ENCODE measurements around the gene RASGRF1.
"Not testable (repeated sequence)": the region's sequence is repeated elsewhere in the genome, so short reads cannot be mapped to it uniquely, and the experiment has no call there.

The RASGRF1 gene

DNA sequence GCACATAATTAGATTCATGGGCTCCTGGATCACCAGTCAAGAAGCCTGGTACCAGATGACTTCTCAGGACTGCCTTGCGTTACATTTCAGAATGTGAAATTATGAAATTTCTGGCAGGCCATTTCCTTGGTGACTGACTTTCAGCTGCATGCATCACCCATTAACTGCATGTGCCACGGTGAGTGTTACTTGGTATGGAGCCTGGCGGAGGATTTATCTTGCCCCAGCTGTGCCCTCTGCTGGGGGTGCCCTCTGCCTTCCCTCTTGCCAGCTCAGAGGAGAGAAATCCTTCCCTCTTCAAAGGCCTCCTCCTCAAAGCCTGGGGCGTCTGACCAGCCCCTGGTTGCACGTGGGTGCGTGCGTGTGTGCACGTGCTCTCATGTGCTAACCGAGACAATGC lies 88.0 kb downstream of the RASGRF1 start:
- ChIA-PET CTCF (no interaction called here), POLR2A (no interaction called here)
- no peak for DNase-seq (ENCODE audit: extremely low spot score)
- TF ChIP-seq, protein P1, sequence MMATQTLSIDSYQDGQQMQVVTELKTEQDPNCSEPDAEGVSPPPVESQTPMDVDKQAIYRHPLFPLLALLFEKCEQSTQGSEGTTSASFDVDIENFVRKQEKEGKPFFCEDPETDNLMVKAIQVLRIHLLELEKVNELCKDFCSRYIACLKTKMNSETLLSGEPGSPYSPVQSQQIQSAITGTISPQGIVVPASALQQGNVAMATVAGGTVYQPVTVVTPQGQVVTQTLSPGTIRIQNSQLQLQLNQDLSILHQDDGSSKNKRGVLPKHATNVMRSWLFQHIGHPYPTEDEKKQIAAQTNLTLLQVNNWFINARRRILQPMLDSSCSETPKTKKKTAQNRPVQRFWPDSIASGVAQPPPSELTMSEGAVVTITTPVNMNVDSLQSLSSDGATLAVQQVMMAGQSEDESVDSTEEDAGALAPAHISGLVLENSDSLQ (IDR thresholded peaks at IDR 0.05), result no peak
- no peak for TF ChIP-seq BHLHE40 (IDR thresholded peaks at IDR 0.05; ENCODE audit: borderline replicate concordance)
- TF ChIP-seq FOXA1 (IDR thresholded peaks at IDR 0.05), result no peak
- TF ChIP-seq L3MBTL2 (conservative IDR thresholded peaks at IDR 0.05), result no peak
- TF ChIP-seq NFRKB (IDR thresholded peaks at IDR 0.05), result no peak
- no peak for TF ChIP-seq FOXM1 (IDR thresholded peaks at IDR 0.05; ENCODE audit: borderline replicate concordance)
- no peak for TF ChIP-seq ZNF384 (IDR thresholded peaks at IDR 0.05)
- no peak for TF ChIP-seq FOXK2 (IDR thresholded peaks at IDR 0.05)
- TF ChIP-seq CTBP1 (IDR thresholded peaks at IDR 0.05; ENCODE audit: borderline replicate concordance), result no peak
- no peak for TF ChIP-seq SP1 (IDR thresholded peaks at IDR 0.05)
- TF ChIP-seq SUZ12 (IDR thresholded peaks at IDR 0.05), result no peak
- TF ChIP-seq HDGF (IDR thresholded peaks at IDR 0.05; ENCODE audit: borderline replicate concordance), result no peak
- TF ChIP-seq TARDBP (IDR thresholded peaks at IDR 0.05), result no peak
- TF ChIP-seq ARNT (IDR thresholded peaks at IDR 0.05), result no peak
- no peak for TF ChIP-seq ELF4 (IDR thresholded peaks at IDR 0.05)

DNA sequence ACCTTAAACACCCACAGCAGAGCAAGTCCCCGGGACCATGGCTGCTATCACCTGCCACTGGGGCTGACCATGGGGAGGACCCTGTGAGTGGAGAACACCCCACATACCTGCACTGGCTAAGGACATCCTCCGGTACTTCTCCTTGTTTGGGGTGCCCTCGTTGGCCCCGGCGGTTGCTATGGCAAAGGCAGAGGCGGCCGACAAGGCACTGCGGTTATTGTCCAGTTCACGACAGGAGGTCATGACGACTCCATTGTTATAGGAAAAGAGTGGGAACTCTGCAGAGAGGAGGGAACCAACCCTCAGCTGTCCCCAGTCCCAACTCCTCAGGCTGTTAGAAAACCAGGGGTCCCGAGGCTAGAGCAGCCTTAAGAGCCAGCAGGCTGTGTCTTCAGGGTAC lies 90.9 kb downstream of the RASGRF1 start:
- TF ChIP-seq LEF1 (IDR thresholded peaks at IDR 0.05; ENCODE audit: borderline replicate concordance), result no peak
- no peak for TF ChIP-seq ARNT (IDR thresholded peaks at IDR 0.05)
- no peak for TF ChIP-seq NFRKB (IDR thresholded peaks at IDR 0.05)
- no peak for TF ChIP-seq ELF4 (IDR thresholded peaks at IDR 0.05)
- TF ChIP-seq FOXA1 (IDR thresholded peaks at IDR 0.05), result no peak
- TF ChIP-seq SUZ12 (IDR thresholded peaks at IDR 0.05), result no peak
- no peak for TF ChIP-seq FOXK2 (IDR thresholded peaks at IDR 0.05)
- TF ChIP-seq L3MBTL2 (conservative IDR thresholded peaks at IDR 0.05), result no peak
- TF ChIP-seq FOXM1 (IDR thresholded peaks at IDR 0.05; ENCODE audit: borderline replicate concordance), result no peak
- no peak for TF ChIP-seq HDGF (IDR thresholded peaks at IDR 0.05; ENCODE audit: borderline replicate concordance)
- no peak for TF ChIP-seq SP1 (IDR thresholded peaks at IDR 0.05)
- TF ChIP-seq CTBP1 (IDR thresholded peaks at IDR 0.05; ENCODE audit: borderline replicate concordance), result no peak
- POLR2A ChIA-PET, result no interaction called here
- CTCF ChIA-PET, result interaction anchor here (0.6 to 2.7 kb wide), 2 partner anchors 20 to 666 kb away, joined by 3 to 9 read pairs; no protein-coding TSS in a partner anchor
- DNase-seq (ENCODE audit: extremely low spot score), result no peak

DNA sequence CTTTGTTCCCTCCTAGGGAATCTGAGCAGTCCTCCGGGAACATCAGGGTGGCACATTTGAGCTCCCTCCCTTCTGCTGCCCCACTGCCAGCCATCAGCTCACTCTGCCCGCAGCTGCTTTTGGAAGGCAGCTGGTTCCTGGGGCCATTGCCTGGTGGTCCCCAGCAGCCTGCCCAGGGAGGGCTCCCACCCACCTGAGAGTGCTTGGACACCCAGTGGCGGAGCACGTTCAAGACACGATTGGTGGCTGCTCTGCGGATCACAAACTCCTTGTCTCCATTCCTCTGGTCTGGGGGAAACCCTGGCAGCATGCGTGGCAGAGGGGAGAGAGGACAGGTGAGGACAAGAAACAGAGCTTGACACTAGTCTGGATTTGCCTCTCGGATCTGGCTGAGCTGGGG lies 92.1 kb downstream of the RASGRF1 start:
- no peak for DNase-seq (ENCODE audit: extremely low spot score)
- ChIA-PET POLR2A (no interaction called here), CTCF (interaction anchor here (1.0 to 2.7 kb wide), 3 partner anchors 8 to 186 kb away, joined by 7 to 9 read pairs (median 9); no protein-coding TSS in a partner anchor)
- TF ChIP-seq ARNT (IDR thresholded peaks at IDR 0.05) (no peak), ELF4 (IDR thresholded peaks at IDR 0.05) (no peak), L3MBTL2 (conservative IDR thresholded peaks at IDR 0.05) (no peak), CTBP1 (IDR thresholded peaks at IDR 0.05; ENCODE audit: borderline replicate concordance) (no peak), BHLHE40 (IDR thresholded peaks at IDR 0.05; ENCODE audit: borderline replicate concordance) (no peak), SUZ12 (IDR thresholded peaks at IDR 0.05) (no peak)

DNA sequence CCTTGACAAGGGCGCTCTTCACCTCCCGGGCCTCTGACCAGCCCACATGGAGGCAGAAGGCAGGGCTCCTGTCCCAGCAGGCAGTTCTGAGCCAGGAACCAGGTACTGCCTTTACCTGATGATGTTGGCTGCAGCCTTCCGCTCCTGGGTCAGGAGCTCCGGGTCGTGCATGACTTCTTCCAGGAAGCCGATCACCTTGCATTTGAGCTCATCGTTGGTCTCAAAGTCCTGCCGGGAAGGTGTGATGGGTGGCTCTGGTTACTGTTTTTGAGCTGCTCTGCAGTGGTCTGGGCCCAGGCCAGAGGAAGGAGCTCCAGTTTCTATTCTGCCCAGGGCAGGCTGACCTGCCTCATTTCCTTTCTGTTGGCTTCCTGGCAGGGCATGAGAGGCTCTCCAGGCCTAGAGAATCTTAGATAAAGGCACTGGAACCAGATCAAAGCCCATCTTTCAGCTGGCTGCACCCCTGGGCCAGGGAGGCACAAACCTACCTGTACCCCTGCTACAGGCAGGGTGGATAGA lies 92.5 kb downstream of the RASGRF1 start:
- ChIA-PET CTCF (interaction anchor here (1.0 to 2.7 kb wide), 3 partner anchors 8 to 187 kb away, joined by 7 to 9 read pairs (median 9); no protein-coding TSS in a partner anchor), POLR2A (no interaction called here)
- TF ChIP-seq ARNT (IDR thresholded peaks at IDR 0.05) (no peak), ELF4 (IDR thresholded peaks at IDR 0.05) (no peak), L3MBTL2 (conservative IDR thresholded peaks at IDR 0.05) (no peak), FOXM1 (IDR thresholded peaks at IDR 0.05; ENCODE audit: borderline replicate concordance) (no peak), LEF1 (IDR thresholded peaks at IDR 0.05; ENCODE audit: borderline replicate concordance) (no peak), SUZ12 (IDR thresholded peaks at IDR 0.05) (no peak), FOXA1 (IDR thresholded peaks at IDR 0.05) (no peak), SP1 (IDR thresholded peaks at IDR 0.05) (no peak), CTBP1 (IDR thresholded peaks at IDR 0.05; ENCODE audit: borderline replicate concordance) (no peak), FOXK2 (IDR thresholded peaks at IDR 0.05) (no peak), BHLHE40 (IDR thresholded peaks at IDR 0.05; ENCODE audit: borderline replicate concordance) (no peak)
- TF ChIP-seq, protein P1 (IDR thresholded peaks at IDR 0.05), result no peak
- no peak for DNase-seq (ENCODE audit: extremely low spot score)

DNA sequence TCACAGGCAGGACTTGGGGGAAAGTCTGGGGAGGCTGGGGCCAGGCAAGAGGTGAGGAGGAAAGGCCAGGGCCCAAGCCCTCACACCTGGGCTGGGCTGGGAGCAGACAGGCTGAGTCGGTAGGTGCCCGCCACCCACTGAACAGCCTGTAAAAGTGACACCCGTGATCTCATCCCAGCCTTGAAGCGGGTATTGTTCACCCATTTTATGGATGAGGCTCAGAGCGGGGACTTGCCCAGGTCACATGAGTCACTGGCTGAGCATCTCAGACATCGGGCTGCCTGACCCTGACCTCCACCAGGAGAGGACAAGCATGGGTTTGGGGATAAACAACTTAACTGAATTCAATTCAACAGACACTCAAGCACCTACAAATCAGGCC lies 93.7 kb downstream of the RASGRF1 start:
- ChIA-PET POLR2A (no interaction called here), CTCF (no interaction called here)
- DNase-seq (ENCODE audit: extremely low spot score), result no peak
- TF ChIP-seq L3MBTL2 (conservative IDR thresholded peaks at IDR 0.05), result no peak
- no peak for TF ChIP-seq FOXA1 (IDR thresholded peaks at IDR 0.05)
- TF ChIP-seq, protein P1 (IDR thresholded peaks at IDR 0.05), result no peak

DNA sequence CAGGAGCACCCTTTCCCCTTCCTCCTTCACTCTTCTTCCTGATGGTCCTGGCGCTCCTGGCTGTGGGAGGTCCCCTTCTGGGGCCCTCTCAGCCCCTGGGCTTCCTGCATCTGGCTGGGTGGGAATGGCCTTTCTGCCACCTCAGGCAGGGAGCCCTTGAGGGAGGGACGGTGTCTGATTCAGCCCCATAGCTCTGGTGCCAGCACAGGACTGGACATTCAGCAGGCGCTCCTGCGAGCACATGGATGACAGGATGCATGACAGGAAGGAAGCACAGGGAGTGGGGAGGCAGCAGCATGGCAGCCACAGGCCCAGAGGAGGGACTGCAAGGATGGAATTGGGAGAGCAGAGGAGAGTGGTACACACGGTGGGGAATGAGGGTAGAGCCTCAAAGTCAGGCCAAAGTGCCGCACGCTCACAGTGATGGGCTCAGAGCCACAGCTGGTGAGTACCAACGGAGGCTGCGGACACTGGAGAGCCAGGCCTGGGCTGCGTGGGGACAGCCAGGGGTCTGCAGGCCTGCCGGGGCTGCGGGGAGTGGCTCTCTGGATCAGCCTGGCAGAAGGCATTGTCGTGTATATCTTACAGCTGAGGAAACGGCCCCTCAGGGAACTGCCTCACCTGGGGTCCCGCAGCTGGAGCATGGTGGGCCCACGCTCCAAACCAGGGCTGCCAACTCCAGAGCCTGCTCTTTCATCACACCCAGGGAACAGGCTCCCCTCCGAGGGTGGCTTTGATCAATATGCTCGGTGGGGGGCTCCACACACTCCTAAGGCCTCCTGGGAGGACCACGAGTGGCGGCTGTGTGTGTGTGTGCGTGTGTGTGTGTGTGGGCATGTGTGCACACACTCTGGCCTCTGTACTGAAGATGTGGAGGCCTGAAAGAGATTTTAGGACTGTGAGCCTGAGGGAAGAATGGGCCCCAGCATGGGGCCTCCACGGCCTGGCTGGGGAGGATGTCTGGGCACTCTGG lies 94.4 kb downstream of the RASGRF1 start:
- CTCF ChIA-PET, result no interaction called here
- TF ChIP-seq FOXM1 (IDR thresholded peaks at IDR 0.05; ENCODE audit: borderline replicate concordance) (no peak), TARDBP (IDR thresholded peaks at IDR 0.05) (no peak), BHLHE40 (IDR thresholded peaks at IDR 0.05; ENCODE audit: borderline replicate concordance) (no peak), ZNF384 (IDR thresholded peaks at IDR 0.05) (no peak), FOXK2 (IDR thresholded peaks at IDR 0.05) (no peak), SP1 (IDR thresholded peaks at IDR 0.05) (no peak), SUZ12 (IDR thresholded peaks at IDR 0.05) (no peak), CTBP1 (IDR thresholded peaks at IDR 0.05; ENCODE audit: borderline replicate concordance) (no peak), ELF4 (IDR thresholded peaks at IDR 0.05) (no peak), FOXA1 (IDR thresholded peaks at IDR 0.05) (no peak), L3MBTL2 (conservative IDR thresholded peaks at IDR 0.05) (no peak), LEF1 (IDR thresholded peaks at IDR 0.05; ENCODE audit: borderline replicate concordance) (no peak), ARNT (IDR thresholded peaks at IDR 0.05) (no peak), NFRKB (IDR thresholded peaks at IDR 0.05) (no peak), HDGF (IDR thresholded peaks at IDR 0.05; ENCODE audit: borderline replicate concordance) (no peak)
- TF ChIP-seq, protein P1 (IDR thresholded peaks at IDR 0.05), result no peak
- POLR2A ChIA-PET, result no interaction called here
- no peak for DNase-seq (ENCODE audit: extremely low spot score)

DNA sequence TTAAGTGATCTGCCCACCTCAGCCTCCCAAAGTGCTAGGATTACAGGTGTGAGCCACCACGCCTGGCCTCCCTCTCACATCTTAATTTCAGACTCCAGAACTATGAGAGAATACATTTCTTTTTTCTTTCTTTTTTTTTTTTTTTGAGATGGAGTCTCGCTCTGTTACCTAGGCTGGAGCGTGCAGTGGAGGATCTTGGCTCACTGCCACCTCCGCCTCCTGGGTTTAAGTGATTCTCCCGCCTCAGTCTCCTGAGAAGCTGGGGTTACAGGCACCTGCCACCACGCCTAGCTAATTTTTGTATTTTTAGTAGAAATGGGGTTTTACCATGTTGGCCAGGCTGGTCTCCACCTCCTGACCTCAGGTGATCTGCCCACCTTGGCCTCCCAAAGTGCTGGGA lies 95.4 kb downstream of the RASGRF1 start:
- POLR2A ChIA-PET; DNase-seq (ENCODE audit: extremely low spot score): not testable (repeated sequence)
- CTCF ChIA-PET, result interaction anchor here (0.7 kb wide), 1 partner anchor 16 kb away, joined by 11 read pairs; no protein-coding TSS in a partner anchor
